Amniotic epithelial cell (primary cell): ENCODE results near the gene ACTN2.

Experiments used
- DNase-seq: peaks from one replicate; pipeline ENCODE4 v3.0.0-alpha.2; 2010; ENCODE audit warnings: low read depth

The ACTN2 gene

GRCh38 chr1:236774926-236775325, 88.6 kb downstream of the ACTN2 start:
- DNase-seq: peak; percentile 43

DNA sequence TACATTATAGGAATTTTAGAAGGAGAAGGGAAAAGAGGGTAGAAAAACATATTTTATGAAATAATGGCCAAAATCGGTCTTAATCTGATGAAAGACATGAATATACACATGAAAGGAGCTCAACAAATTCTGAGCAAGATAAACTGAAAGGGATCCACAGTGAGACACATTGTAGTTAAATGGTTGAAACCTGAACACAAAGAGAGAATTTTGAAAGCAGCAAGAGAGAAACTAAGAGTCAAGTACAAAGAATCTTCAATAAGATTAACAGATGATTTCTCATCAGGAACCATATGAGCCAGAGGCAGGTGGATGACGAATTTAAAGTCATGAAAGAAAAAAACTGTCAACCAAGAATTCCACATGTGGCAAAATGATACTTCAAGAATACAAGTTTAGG, 93.0 kb downstream of the ACTN2 start:
- DNase-seq: no peak

GRCh38 chr1:236785477-236785876, 99.2 kb downstream of the ACTN2 start:
- no peak for DNase-seq

GRCh38 chr1:236786453-236786852, 100.2 kb downstream of the ACTN2 start:
- DNase-seq: no peak

GRCh38 chr1:236794585-236795034, 108.3 kb downstream of the ACTN2 start:
- DNase-seq: no peak

GRCh38 chr1:236795035-236795756, 108.9 kb downstream of the ACTN2 start, which contains the start of gene MTR:
TSS of gene MTR (plus strand) at chr1:236795292. CDS start at chr1:236795704, 412 bp downstream.
- peak; percentile 96 for DNase-seq

GRCh38 chr1:236795757-236796667, 109.7 kb downstream of the ACTN2 start:
- DNase-seq: peak; percentile 60

GRCh38 chr1:236799001-236799400, 112.7 kb downstream of the ACTN2 start:
- DNase-seq: no peak

DNA sequence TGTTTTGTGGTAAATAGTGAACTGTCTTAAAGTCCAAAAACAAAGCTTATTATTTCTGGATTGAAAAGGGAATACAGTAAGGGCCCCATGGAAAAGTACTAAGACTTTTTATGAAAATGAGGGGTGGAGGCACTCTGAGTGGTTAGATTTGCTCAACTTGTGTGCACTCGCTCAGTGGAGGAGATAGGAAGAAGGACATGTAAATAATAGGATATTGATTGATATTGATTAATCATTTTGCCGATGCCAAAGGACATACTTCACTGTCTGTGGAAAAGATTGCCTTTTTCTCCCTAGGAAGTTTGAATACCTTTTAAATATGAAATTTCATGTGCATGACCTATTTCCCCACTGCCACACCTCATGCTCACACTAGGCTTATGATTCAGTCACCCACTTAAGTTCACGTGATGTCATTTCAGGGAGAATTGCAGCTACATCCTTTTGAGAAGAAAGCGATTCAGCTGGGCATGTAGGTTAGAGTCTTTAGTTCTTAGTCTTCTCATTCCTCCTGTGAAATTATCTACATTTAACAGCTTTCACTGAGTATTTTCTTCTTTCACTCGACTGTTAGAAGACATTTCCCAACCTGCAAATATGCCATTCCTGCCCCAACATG, 113.8 kb downstream of the ACTN2 start:
- peak; percentile 65 for DNase-seq

DNA sequence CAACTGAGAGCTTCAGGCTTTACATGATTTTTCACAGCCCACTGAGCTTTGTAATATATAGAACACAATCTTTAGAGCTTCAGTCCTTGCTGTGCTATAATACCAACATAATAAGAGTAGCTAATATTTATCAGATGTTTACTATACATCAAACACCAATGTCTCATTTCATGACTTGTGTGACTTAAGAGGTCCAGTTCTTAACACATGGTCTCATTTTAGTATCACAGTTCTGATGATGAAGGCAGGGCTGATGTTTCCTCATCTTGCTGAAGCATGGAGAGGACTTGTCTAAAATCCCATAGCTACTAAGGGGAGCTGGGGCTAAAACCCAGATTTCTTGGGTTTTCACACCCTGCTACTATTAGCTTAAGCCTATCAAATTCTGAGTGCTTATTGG, 114.3 kb downstream of the ACTN2 start:
- DNase-seq: no peak

DNA sequence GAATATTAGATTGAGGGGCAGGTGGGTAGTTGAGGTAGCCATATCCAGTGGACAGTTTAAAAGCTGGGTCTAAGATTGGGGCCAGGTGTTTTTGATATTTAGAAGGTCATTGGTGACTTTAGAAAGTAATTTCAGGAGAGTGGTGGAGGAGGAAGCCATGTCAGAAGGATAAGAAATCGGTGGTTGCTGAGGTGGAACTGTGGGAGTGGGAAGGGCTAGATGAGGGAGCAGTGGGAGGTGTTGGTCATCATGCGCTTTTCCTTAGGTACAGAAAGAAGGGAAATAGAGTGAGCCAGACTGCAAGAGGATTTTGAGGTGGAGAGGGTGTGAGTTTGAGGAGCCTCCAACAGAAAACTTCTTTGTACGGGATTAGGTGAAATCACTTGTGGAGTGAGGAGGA, 116.0 kb downstream of the ACTN2 start:
- no peak for DNase-seq

- DNase-seq: no peak
These were observed 120.3 kb downstream of the ACTN2 start for GRCh38 chr1:236806634-236807033.

- peak; percentile 12 for DNase-seq
These were observed 121.7 kb downstream of the ACTN2 start for GRCh38 chr1:236808005-236808404.

- DNase-seq: peak; percentile 81
These were observed 122.3 kb downstream of the ACTN2 start for GRCh38 chr1:236808564-236809130.

DNA sequence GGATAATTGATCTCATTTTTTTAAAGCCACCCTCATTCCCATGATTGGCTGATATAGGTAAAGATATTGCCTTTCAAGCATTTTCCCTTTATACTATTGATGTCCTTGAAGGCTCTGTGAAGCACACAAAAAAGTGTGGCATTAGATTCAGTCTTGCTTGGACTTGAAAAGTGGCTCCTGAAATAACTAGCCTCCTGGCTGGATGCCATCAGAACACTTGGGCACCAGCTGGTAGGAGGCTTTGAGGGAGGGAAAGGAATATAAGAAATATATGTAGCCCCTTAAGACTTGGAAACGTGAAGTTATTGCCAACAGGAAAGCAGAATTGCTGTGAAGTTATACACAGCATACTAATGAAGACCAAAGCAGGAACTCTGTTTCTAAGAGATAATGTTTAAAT, 122.8 kb downstream of the ACTN2 start:
- no peak for DNase-seq

- no peak for DNase-seq
These were observed 123.7 kb downstream of the ACTN2 start for GRCh38 chr1:236810018-236810417.

DNA sequence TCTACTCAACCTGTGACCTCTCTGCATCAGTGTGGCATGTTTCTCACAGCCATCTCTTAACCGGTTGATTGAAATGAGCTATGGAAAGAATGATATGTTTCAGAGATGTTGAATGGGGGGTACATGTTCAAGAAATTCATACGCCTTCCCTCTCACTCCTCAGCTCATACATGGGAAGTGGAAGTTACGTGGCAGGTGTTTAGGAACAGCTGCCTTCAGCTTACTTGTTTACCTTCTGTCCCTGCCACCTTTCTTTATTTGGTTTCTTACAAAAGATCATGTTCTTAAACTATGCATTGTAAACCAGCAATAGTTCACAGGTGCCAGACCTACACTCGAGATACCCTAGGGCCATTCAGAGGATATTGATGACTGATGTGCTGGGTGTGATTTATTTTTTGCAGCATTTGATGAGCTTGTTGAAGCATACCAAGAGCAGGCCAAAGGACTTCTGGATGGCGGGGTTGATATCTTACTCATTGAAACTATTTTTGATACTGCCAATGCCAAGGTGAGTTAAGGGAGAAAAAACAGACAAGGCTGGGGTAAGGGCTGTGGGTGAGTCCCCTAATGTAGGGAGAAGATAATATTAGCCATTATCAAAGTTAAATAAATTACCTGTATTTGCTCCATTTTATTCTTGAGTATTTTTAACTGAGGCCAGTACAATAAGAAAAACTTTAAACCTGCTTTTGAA, 126.2 kb downstream of the ACTN2 start:
- DNase-seq: no peak
